GM21528 (cell line): ENCODE data around the gene THSD7A.

Experiments
- ATAC-seq: cut with Tn5 transposase; IDR thresholded peaks from one replicate; pipeline ENCODE4 v1.9.1; 2021; ENCODE audit warnings: mild to moderate bottlenecking, moderate library complexity; ENCODE audit not compliant: unreplicated experiment, low FRiP score

THSD7A gene

GRCh38 chr7:11369696-11370095 lies 462.3 kb downstream of the THSD7A start:
- ATAC-seq = no peak

GRCh38 chr7:11366118-11366517 lies 465.9 kb downstream of the THSD7A start:
- no peak for ATAC-seq

DNA sequence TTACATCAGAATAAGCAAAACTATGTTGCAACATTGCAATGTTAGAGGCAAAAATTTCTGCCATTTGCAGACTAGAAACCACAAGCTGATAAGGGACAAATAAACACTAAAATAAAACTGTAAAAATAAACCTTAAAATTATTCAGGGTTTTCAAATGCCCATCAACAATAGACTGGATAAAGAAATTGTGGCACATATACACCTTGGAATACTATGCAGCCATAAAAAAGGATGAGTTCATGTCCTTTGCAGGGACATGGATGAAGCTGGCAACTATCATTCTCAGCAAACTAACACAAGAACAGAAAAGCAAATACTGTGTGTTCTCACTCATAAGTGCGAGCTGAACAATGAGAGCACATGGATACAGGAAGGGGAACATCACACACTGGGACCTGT lies 473.4 kb downstream of the THSD7A start:
- no peak for ATAC-seq

DNA sequence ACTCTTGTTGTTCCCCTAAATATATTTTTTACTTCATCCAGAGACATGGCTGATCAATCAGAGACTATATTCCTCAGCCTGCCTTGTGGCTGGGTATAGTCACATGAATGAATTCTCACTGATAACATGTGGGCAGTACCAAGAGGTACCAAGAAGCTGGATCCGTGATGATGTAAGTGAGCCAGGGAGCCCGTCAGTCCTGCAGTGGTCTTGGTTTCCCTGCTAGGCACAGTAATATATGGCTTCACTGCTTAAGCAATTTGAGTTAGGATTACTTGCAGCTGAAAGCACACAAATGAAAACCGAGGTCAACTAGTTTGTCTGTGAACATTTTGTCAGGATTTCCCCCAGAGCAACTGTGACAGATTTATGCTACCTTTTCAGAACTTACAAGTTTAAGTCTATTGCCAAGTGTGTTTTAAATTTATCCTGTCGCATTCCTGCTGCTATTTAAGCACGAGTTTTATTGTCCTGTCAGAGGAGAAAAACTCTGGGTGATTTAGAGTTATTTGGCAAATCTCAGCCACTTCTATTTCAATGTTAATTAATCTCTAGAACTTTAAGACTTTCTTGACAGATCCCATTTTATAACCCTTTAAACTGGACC lies 476.5 kb downstream of the THSD7A start:
- no peak for ATAC-seq

DNA sequence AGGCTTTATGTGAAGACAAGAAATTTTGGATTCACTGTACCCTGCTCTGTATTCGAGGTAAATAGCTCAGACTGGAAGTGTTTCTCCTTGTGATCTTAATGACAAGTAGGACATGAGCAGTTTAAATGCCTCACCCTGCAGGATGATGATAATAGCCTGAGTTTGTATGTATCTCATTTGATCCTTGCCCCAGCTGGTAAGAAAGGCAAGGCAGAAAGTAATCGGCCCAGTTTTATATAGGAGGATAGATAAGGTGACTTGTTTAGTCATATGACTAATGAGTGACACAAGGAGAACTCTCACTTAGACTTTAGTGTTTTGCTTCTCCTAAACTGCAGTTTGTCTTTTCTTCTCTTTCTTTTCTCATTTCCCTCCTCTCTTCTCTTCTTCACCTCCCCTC lies 485.7 kb downstream of the THSD7A start:
- no peak for ATAC-seq

DNA sequence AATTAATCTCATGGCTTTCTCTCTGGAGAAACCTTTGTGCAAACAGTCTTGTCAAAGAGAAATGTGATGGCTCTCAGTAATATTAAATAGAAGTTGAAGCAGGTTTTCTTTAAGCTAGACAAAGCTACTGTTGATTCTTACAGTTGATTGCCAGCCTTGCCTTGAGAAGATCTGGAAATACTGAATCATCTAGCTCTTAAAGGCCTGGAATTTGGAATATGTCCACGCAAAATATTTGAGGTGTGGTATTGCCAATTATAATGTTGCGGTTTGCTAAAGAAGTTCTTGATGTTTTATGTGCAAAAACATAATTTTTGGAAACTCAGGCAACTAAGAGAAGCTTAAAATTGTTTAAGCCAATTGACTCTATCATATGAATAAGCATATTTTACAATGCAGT lies 486.4 kb downstream of the THSD7A start:
- ATAC-seq = no peak

DNA sequence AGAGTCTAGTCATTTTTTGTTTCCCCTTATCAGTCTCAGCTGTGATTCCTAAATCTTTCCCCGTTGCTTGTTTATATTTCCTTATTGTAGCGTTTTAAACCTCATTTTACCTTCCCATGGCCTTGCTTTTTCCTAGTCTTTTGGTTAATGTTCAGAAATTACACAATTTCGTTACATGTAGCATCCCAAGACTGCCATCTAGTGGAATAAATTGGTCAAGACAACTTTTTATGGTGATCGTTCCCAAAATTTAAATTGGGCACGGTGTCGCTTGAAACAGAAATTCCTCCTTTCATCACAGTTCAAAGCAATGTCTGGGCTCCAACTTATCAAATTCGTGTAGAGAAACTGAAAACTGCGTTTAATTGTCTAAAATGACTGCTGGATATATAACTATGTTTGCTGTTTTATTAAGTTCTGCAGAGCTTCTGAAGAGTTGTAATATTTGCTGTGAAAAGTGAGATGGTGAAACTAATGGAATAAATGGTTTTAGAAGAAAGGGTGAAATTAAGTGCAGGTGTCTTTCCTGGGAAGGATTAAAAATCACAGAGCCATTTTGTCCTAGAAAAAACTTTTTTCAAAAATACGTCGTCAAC lies 488.1 kb downstream of the THSD7A start:
- ATAC-seq = no peak

DNA sequence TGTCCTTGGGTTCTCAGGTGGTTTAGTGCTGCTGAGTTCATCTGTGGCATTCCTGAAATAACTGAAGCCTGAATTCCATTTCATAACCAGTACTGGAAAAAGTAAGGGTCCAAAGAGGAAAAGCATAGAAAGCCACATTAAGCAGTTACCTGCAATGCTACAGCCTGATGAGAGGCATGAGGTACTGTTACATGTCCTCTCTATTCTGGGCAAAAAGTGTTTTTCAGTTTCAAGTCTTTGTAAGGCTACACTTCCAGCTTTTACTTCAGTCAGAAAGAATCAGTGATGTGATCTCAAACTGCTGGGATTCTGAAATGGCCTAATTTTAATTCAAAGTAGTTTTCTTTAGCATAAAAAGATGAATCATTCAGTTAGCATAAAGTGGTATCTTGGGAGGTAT lies 488.9 kb downstream of the THSD7A start:
- no peak for ATAC-seq

GRCh38 chr7:11341285-11341944 lies 490.6 kb downstream of the THSD7A start:
- ATAC-seq = no peak

GRCh38 chr7:11336432-11336831 lies 495.6 kb downstream of the THSD7A start:
- ATAC-seq = no peak

DNA sequence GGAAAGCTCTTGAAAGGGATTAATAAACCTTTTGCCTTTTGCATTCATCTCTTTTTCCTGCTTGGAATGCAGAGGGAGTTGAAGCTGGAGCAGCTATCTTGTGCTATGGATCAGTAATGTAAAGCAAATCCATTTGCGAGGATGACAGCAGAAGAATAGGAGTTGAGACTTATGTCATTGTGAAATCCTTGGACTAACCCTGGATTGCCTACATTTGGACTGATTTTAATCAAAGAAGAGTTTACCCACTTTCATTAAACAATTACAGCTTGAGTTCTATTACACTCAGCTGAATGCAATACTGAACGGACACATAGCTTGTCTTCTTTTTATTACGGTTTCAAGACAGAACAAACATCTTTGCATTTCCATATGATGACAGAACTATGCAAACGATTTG lies 496.1 kb downstream of the THSD7A start:
- ATAC-seq = no peak

GRCh38 chr7:11332865-11333228 lies 499.2 kb downstream of the THSD7A start:
- peak; percentile 56 for ATAC-seq

GRCh38 chr7:11332186-11332864 lies 499.7 kb downstream of the THSD7A start:
- ATAC-seq = peak; percentile 93

DNA sequence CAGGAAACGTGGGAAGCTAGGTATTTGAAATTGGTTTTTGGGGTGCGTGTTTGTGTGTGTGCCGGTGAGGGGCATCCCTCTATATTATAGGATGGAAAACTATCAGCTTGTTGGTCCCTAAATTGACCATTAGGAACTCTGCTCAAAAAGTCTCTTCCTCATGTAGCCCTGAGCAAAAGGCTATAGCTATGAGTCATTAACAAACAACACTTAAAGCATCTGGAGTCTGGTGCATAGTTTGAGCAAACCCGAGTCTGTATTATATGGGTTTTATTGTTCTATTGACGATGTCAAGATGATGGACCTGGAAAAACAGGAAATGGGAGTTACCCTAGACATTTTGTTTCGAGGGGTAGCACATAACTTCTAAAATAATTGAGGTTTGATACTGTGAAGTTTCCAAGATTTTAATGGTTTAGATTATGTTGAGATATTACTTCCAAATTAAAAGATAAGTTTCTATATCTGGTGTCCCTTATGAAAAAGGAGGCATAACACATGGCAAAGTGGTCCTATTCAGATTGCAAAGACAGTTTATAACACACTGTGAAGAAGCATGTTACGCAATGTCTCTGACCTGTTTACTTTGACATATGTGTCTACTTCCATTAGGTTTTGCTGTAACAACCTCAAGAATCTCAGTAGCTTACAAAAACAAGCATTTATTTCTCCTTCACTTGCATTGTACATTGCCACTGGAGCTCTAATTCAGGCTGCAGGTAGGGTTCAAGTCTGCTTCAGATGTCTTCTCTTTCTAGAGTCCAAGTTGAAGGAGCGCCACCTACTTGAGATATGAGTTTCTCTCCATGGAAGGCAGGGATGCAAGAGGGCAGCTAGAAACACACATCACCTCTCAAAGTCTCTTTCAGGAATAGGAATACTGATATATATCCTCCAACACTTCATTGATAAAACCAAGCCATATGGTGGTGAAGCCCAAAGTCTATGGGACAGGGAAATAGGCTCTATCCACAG lies 500.6 kb downstream of the THSD7A start:
- no peak for ATAC-seq

GRCh38 chr7:11330717-11331116 lies 501.3 kb downstream of the THSD7A start:
- no peak for ATAC-seq

DNA sequence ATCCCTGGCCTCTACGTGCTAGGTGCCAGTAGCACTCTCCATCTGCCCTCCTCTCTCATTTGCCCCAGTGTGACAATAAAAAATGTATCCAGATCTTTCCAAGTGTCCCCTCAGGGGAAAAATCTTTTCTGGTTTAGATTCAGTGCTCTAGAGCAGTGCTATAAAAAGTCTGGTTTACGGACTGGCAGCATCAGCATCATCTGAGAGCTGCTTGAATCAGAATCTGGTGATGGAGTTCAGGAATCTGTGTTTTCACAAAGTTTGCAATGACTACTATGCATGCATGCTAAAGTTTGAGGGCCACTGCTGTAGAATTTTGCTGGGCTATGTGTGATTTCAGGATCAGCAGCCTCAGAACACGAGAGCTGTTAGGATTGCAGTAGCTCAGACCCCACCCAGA lies 501.8 kb downstream of the THSD7A start:
- no peak for ATAC-seq

DNA sequence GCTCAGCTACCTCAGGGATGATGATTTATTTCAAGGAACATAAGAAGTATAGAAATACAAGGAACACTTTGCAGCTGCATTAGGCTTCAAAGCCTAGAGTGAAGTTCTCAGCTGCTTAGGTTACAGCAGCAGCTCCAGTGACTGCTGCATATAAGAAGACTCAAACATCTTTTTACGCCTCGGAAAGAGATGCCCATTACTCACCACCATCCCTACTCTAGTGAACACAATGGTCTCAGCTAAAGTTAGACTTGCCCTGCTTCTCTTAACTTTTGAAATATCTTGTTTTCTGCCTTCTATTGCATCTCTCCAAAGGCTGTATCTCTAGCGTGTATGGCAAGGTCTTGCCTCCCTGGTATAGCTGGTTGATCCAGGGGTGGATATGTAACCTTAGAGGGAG lies 502.4 kb downstream of the THSD7A start:
- no peak for ATAC-seq

- ATAC-seq = no peak
Observed at GRCh38 chr7:11328309-11328708, 503.7 kb downstream of the THSD7A start.

- ATAC-seq = no peak
Observed at GRCh38 chr7:11327633-11328032, 504.4 kb downstream of the THSD7A start.
